K562 treated with DMSO at 1 percent for 24 hours (cell line): ENCODE results near the gene C3orf38. TPM values are rescaled to one million over a fixed set of nuclear protein-coding genes. Genes with fewer than 3 reads are reported as not detected.

ENCODE experiments used
- total RNA-seq: library from RNA; unstranded; fragments of 300-600 nt; gene quantifications from 2 replicates; pipeline ENCODE4 v1.2.3, GENCODE V29; 2022; ENCODE audit warnings: low read depth; ENCODE audit not compliant: insufficient read depth

Gene C3orf38
- 5.0 and 7.9 TPM in 2 replicates for total RNA-seq

GRCh38 chr3:88149509-88150362 lies at the start of gene C3orf38:
Gene C3orf38 (plus strand): TSS chr3:88149959. CDS start chr3:88150053, 94 bp downstream.

Other genes with a start within 250 kb of the C3orf38 start
- gene CGGBP1, start 91.0 kb upstream of the C3orf38 start, total RNA-seq: 37.8 and 40.6 TPM in 2 replicates
- gene ZNF654, start 90.7 kb upstream of the C3orf38 start, total RNA-seq: 2.6 and 5.4 TPM in 2 replicates